ENCODE measurements around the gene MT1F. TPM values are rescaled to one million over a fixed set of nuclear protein-coding genes. Genes with fewer than 3 reads are reported as not detected.

Gene MT1F
- total RNA-seq, 4 donors from 2014 or later: 3.2 TPM; not detected in 3

GRCh38 chr16:56701534-56701933 lies 43.8 kb downstream of the MT1F start:
- TF ChIP-seq CTCF (IDR thresholded peaks at IDR 0.05 in 4 of 5, conservative IDR thresholded peaks at IDR 0.05 in 1 of 5) (no peak), POLR2A (IDR thresholded peaks at IDR 0.05) (no peak)
- peaks cover 0 to 2% of the 10 kb centered on the region in 2 donors for H3K4me1 ChIP-seq
- no peak for ATAC-seq
- H3K27me3 ChIP-seq: no peaks in the 10 kb centered on the region
- DNase-seq: no peak
- no peak overlapping the region for H3K4me3 ChIP-seq
- H3K36me3 ChIP-seq: no peaks in the 10 kb centered on the region
- in situ Hi-C loops (cut with MboI; ENCODE audit: low sequenced_read_pairs in 4 of 4): loop anchor here (5.0 to 10.0 kb wide), 5 partner anchors 99 to 187 kb away; no protein-coding TSS in a partner anchor
- peaks cover 0 to 5% (median 0%) of the 10 kb centered on the region in 3 donors for H3K9me3 ChIP-seq
- H3K27ac ChIP-seq: no peak overlapping the region
- intact Hi-C loops (cut with DNase I; ENCODE audit: low total_unique reads): loop anchor here (1.0 kb wide), 1 partner anchor 187 kb away; no protein-coding TSS in a partner anchor

GRCh38 chr16:56702836-56703235 lies 45.1 kb downstream of the MT1F start:
- Histone ChIP-seq H3K27me3 (no peaks in the 10 kb centered on the region), H3K36me3 (no peaks in the 10 kb centered on the region), H3K4me1 (peaks cover 0 to 2% of the 10 kb centered on the region in 2 donors), H3K4me3 (no peak overlapping the region), H3K27ac (no peak overlapping the region), H3K9me3 (no peaks in the 10 kb centered on the region)
- ATAC-seq (no peak), DNase-seq (no peak)
- intact Hi-C loops (cut with DNase I; ENCODE audit: low total_unique reads) (loop anchor here (1.0 to 2.0 kb wide), 4 partner anchors 29 to 126 kb away; no protein-coding TSS in a partner anchor), in situ Hi-C loops (cut with MboI; ENCODE audit: low sequenced_read_pairs in 4 of 4) (loop anchor here (5.0 to 10.0 kb wide), 5 partner anchors 101 to 188 kb away; no protein-coding TSS in a partner anchor)
- no peak for TF ChIP-seq POLR2A (IDR thresholded peaks at IDR 0.05)

Other genes with a start within 250 kb of the MT1F start
- gene AMFR, start 232.4 kb upstream of the MT1F start, total RNA-seq: 100 to 1,000 TPM; 349 to 951 (median 571) TPM
- 10 to 100 TPM; 24.3 to 71.5 (median 35.9) TPM for gene NUDT21, start 206.6 kb upstream of the MT1F start, total RNA-seq
- gene OGFOD1, start 206.4 kb upstream of the MT1F start, total RNA-seq: 100 to 1,000 TPM in 1 of 4 donors, 10 to 100 TPM in 3; 86.1 to 115 (median 92.9) TPM
- 10 to 100 TPM; 25.2 to 52.0 (median 28.6) TPM for gene BBS2, start 137.9 kb upstream of the MT1F start, total RNA-seq
- not detected for gene MT4, start 92.9 kb upstream of the MT1F start, total RNA-seq
- gene MT3, start 68.4 kb upstream of the MT1F start, total RNA-seq: not detected
- gene MT2A, start 49.4 kb upstream of the MT1F start, total RNA-seq: 1,000 to 10,000 TPM in 1 of 4 donors, 100 to 1,000 TPM in 3; 250 to 1,131 (median 795) TPM
- 100 to 1,000 TPM in 3 of 4 donors, 10 to 100 TPM in 1; 63.0 to 434 (median 267) TPM for gene MT1E, start 32.2 kb upstream of the MT1F start, total RNA-seq
- gene MT1M, start 25.3 kb upstream of the MT1F start, total RNA-seq: 1 to 10 TPM in 3 of 4 donors, not detected in 1; 5.3 to 10.0 (median 7.3) TPM
- gene MT1A, start 19.3 kb upstream of the MT1F start, total RNA-seq: 10 to 100 TPM in 3 of 4 donors, not detected in 1; 17.3 to 34.9 (median 20.2) TPM
- not detected for gene MT1B, start 6.1 kb upstream of the MT1F start, total RNA-seq
- gene MT1G, start 10.1 kb downstream of the MT1F start, total RNA-seq: 1 to 10 TPM in 2 of 4 donors, not detected in 2; 3.5 to 4.6 TPM
- not detected for gene MT1H, start 11.9 kb downstream of the MT1F start, total RNA-seq
- over 10,000 TPM in 1 of 4 donors, 1,000 to 10,000 TPM in 3; 3,871 to 10,589 (median 6,239) TPM for gene MT1X, start 24.5 kb downstream of the MT1F start, total RNA-seq
- 10 to 100 TPM; 12.9 to 30.7 (median 23.0) TPM for gene NUP93, start 72.2 kb downstream of the MT1F start, total RNA-seq
- not detected for gene SLC12A3, start 207.2 kb downstream of the MT1F start, total RNA-seq

All from gastrocnemius medialis (tissue), 4 donors.